HEK293 (cell line): ENCODE results near the gene LEMD1.

ENCODE experiments used
- CTCF ChIA-PET: fragments of 350-600 bp; formaldehyde crosslinking; extraction: SDS; loops from one replicate; lab custom pipeline; 2021; ENCODE audit warnings: antibody characterized with exemption; lab: Yijun Ruan, JAX
- POLR2A ChIA-PET: fragments of 300-600 bp; formaldehyde crosslinking; extraction: SDS; loops from one replicate; lab custom pipeline; 2020; ENCODE audit warnings: antibody characterized with exemption, inconsistent platforms; lab: Yijun Ruan, JAX
- H3K27ac ChIP-seq: fragments of 200-500 bp; sonication (Bioruptor generic); 2 replicates; pipeline ENCODE4 v1.5.1; 2014; ENCODE audit warnings: low read depth, low read length, control low read depth, inconsistent platforms; ENCODE audit errors: extremely low read depth
- H3K36me3 ChIP-seq, 2 experiments: fragments of 200-500 bp in 1 of 2; sonication (Bioruptor generic) in 1 of 2; 1 replicate in 1 of 2; 2 replicates in 1 of 2; pipeline ENCODE4 v1.5.1; 2014 to 2017; ENCODE audit warnings: inconsistent platforms in 2 of 2, low read length in 2 of 2; ENCODE audit not compliant: control insufficient read depth in 2 of 2, insufficient read depth in 1 of 2
- H3K4me1 ChIP-seq: fragments of 200-500 bp; sonication (Bioruptor generic); 2 replicates; pipeline ENCODE4 v1.5.1; 2014; ENCODE audit warnings: mild to moderate bottlenecking, low read length, inconsistent platforms; ENCODE audit not compliant: control insufficient read depth, insufficient read depth
- H3K4me3 ChIP-seq: 2 replicates; pipeline ENCODE4 v1.5.1; 2011; ENCODE audit warnings: low read depth, mild to moderate bottlenecking, control low read depth, low read length, moderate library complexity
- H3K9me3 ChIP-seq: fragments of 200-500 bp; sonication (Bioruptor generic); 2 replicates; pipeline ENCODE4 v1.5.1; 2014; ENCODE audit warnings: low read depth, low read length, inconsistent platforms; ENCODE audit not compliant: control insufficient read depth, insufficient read depth
- GLIS1 ChIP-seq: fragments of 450-650 bp; formaldehyde crosslinking; IDR thresholded peaks from 2 replicates; pipeline ENCODE4 v1.5.1; 2016; ENCODE audit warnings: missing biosample characterization, missing genetic modification characterization
- IKZF3 ChIP-seq: fragments of 450-650 bp; IDR thresholded peaks from 2 replicates; pipeline ENCODE4 v1.5.0; 2018; ENCODE audit warnings: missing biosample characterization, mild to moderate bottlenecking, missing genetic modification characterization, moderate library complexity
- KLF17 ChIP-seq: fragments of 450-650 bp; formaldehyde crosslinking; IDR thresholded peaks from 2 replicates; pipeline ENCODE4 v1.5.1; 2016; ENCODE audit warnings: missing biosample characterization, missing genetic modification characterization
- MEIS1 ChIP-seq: sonication (generic); formaldehyde crosslinking; IDR thresholded peaks from 2 replicates; pipeline ENCODE4 v1.8.1; 2022; ENCODE audit warnings: missing genetic modification reagents, mild to moderate bottlenecking, borderline replicate concordance
- RBAK ChIP-seq: fragments of 450-650 bp; formaldehyde crosslinking; IDR thresholded peaks from 2 replicates; pipeline ENCODE4 v1.5.1; 2016; ENCODE audit warnings: missing biosample characterization, missing genetic modification characterization
- ZBTB17 ChIP-seq: fragments of 450-650 bp; formaldehyde crosslinking; IDR thresholded peaks from 2 replicates; pipeline ENCODE4 v1.5.1; 2016; ENCODE audit warnings: missing biosample characterization, missing genetic modification characterization
- ZBTB26 ChIP-seq: fragments of 450-650 bp; formaldehyde crosslinking; optimal IDR thresholded peaks from 2 replicates; pipeline ENCODE3; 2016; ENCODE audit warnings: missing biosample characterization, mild to moderate bottlenecking, missing genetic modification characterization
- ZBTB49 ChIP-seq: fragments of 450-650 bp; formaldehyde crosslinking; IDR thresholded peaks from 2 replicates; pipeline ENCODE4 v1.5.1; 2016; ENCODE audit warnings: missing biosample characterization, missing genetic modification characterization, low read depth
- ZNF202 ChIP-seq: fragments of 450-650 bp; formaldehyde crosslinking; IDR thresholded peaks from 2 replicates; pipeline ENCODE4 v1.5.1; 2016; ENCODE audit warnings: missing biosample characterization, missing genetic modification characterization, borderline replicate concordance
- ZNF214 ChIP-seq: fragments of 450-650 bp; formaldehyde crosslinking; IDR thresholded peaks from 2 replicates; pipeline ENCODE4 v1.5.1; 2017; ENCODE audit warnings: missing biosample characterization, mild to moderate bottlenecking, missing genetic modification characterization, borderline replicate concordance
- ZNF24 ChIP-seq: fragments of 450-650 bp; formaldehyde crosslinking; IDR thresholded peaks from 2 replicates; pipeline ENCODE4 v1.5.1; 2016; ENCODE audit warnings: missing biosample characterization, missing genetic modification characterization
- ZNF501 ChIP-seq: fragments of 450-650 bp; formaldehyde crosslinking; IDR thresholded peaks from 2 replicates; pipeline ENCODE4 v1.5.1; 2016; ENCODE audit warnings: missing biosample characterization, missing genetic modification characterization
- ZNF513 ChIP-seq: fragments of 450-650 bp; IDR thresholded peaks from 2 replicates; pipeline ENCODE4 v1.5.1; 2018; ENCODE audit warnings: missing biosample characterization, missing genetic modification characterization
- ZNF548 ChIP-seq: fragments of 450-650 bp; formaldehyde crosslinking; IDR thresholded peaks from 2 replicates; pipeline ENCODE4 v1.5.1; 2016; ENCODE audit warnings: missing biosample characterization, missing genetic modification characterization
- ZNF580 ChIP-seq: fragments of 450-650 bp; formaldehyde crosslinking; IDR thresholded peaks from 2 replicates; pipeline ENCODE4 v1.5.1; 2016; ENCODE audit warnings: missing biosample characterization, missing genetic modification characterization
- ZNF621 ChIP-seq: fragments of 450-650 bp; formaldehyde crosslinking; IDR thresholded peaks from 2 replicates; pipeline ENCODE4 v1.5.1; 2017; ENCODE audit warnings: missing biosample characterization, missing genetic modification characterization
- ZNF624 ChIP-seq: fragments of 450-650 bp; formaldehyde crosslinking; IDR thresholded peaks from 2 replicates; pipeline ENCODE4 v1.5.1; 2017; ENCODE audit warnings: missing biosample characterization, missing genetic modification characterization
- ZNF639 ChIP-seq: fragments of 450-650 bp; formaldehyde crosslinking; IDR thresholded peaks from 2 replicates; pipeline ENCODE4 v1.5.1; 2016; ENCODE audit warnings: missing biosample characterization, missing genetic modification characterization
- ZNF654 ChIP-seq: fragments of 450-650 bp; formaldehyde crosslinking; IDR thresholded peaks from 2 replicates; pipeline ENCODE4 v1.5.1; 2016; ENCODE audit warnings: low read depth, missing biosample characterization, missing genetic modification characterization
- ZNF660 ChIP-seq: fragments of 450-650 bp; IDR thresholded peaks from 2 replicates; pipeline ENCODE4 v1.5.1; 2018; ENCODE audit warnings: missing biosample characterization, mild to moderate bottlenecking, missing genetic modification characterization
- ZNF664 ChIP-seq: fragments of 450-650 bp; formaldehyde crosslinking; IDR thresholded peaks from 2 replicates; pipeline ENCODE4 v1.5.1; 2016; ENCODE audit warnings: missing biosample characterization, missing genetic modification characterization
- ZNF670 ChIP-seq: fragments of 450-650 bp; formaldehyde crosslinking; IDR thresholded peaks from 2 replicates; pipeline ENCODE4 v1.5.1; 2016; ENCODE audit warnings: missing biosample characterization, missing genetic modification characterization, low read depth
- ZNF704 ChIP-seq: fragments of 450-650 bp; formaldehyde crosslinking; IDR thresholded peaks from 2 replicates; pipeline ENCODE4 v1.5.1; 2016; ENCODE audit warnings: missing biosample characterization, missing genetic modification characterization
- ZSCAN18 ChIP-seq: fragments of 450-650 bp; formaldehyde crosslinking; IDR thresholded peaks from 2 replicates; pipeline ENCODE4 v1.5.1; 2016; ENCODE audit warnings: missing biosample characterization, missing genetic modification characterization

The LEMD1 gene

GRCh38 chr1:205355075-205355453 is 66.8 kb downstream of the LEMD1 start:
- H3K4me1 ChIP-seq: no peaks in the 10 kb centered on the region; the same call in 1 of the 2 replicates
- ChIA-PET CTCF (interaction anchor here (0.7 to 4.2 kb wide), 27 partner anchors 8 to 495 kb away, joined by 3 to 80 read pairs (median 11); partner anchors contain the start of gene PM20D1), POLR2A (no interaction called here)
- H3K4me3 ChIP-seq: no peak overlapping the region
- no peak for TF ChIP-seq ZNF580 (tag by site-specific recombination)
- TF ChIP-seq ZNF664 (tag by site-specific recombination): no peak
- no peak for TF ChIP-seq ZNF670 (tag by site-specific recombination)
- TF ChIP-seq ZNF621 (tag by site-specific recombination): no peak
- no peak for TF ChIP-seq ZNF501 (tag by site-specific recombination)
- TF ChIP-seq KLF17: no peak
- TF ChIP-seq ZNF654 (tag by site-specific recombination): no peak
- TF ChIP-seq ZNF624 (tag by site-specific recombination): no peak
- TF ChIP-seq ZNF202 (tag by site-specific recombination): no peak
- no peak for TF ChIP-seq ZBTB26 (tag by site-specific recombination)
- TF ChIP-seq ZBTB17 (tag by site-specific recombination): no peak
- no peak for TF ChIP-seq ZNF548 (tag by site-specific recombination)
- TF ChIP-seq ZNF660 (tag by site-specific recombination): no peak
- TF ChIP-seq MEIS1 (CRISPR knock-in tag): no peak
- no peak for TF ChIP-seq ZNF214
- no peak for TF ChIP-seq ZNF704 (tag by site-specific recombination)
- TF ChIP-seq GLIS1 (tag by site-specific recombination): no peak
- TF ChIP-seq IKZF3: no peak
- TF ChIP-seq ZNF639 (tag by site-specific recombination): no peak
- no peaks in the 10 kb centered on the region for H3K36me3 ChIP-seq
- H3K27ac ChIP-seq: no peak overlapping the region
- no peaks in the 10 kb centered on the region for H3K9me3 ChIP-seq

GRCh38 chr1:205354259-205355074 is 67.4 kb downstream of the LEMD1 start:
- POLR2A ChIA-PET: interaction anchor here (0.7 to 1.2 kb wide), 4 partner anchors 12 to 131 kb away, joined by 3 to 4 read pairs (median 3); no protein-coding TSS in a partner anchor
- Histone ChIP-seq H3K4me1 (no peaks in the 10 kb centered on the region; the same call in 1 of the 2 replicates), H3K4me3 (no peak overlapping the region), H3K36me3 (no peaks in the 10 kb centered on the region), H3K27ac (no peak overlapping the region), H3K9me3 (no peaks in the 10 kb centered on the region)
- CTCF ChIA-PET: interaction anchor here (0.6 to 4.2 kb wide), 57 partner anchors 8 to 968 kb away, joined by 3 to 80 read pairs (median 4); partner anchors contain the start of genes LEMD1 and PM20D1
- TF ChIP-seq ZBTB49 (tag by site-specific recombination): no peak
- TF ChIP-seq RBAK (tag by site-specific recombination): no peak
- TF ChIP-seq ZNF654 (tag by site-specific recombination): peak; percentile 58
- TF ChIP-seq ZNF24 (tag by site-specific recombination): peak; percentile 45; the same call in 1 of the 2 replicates
- no peak for TF ChIP-seq ZNF513 (tag by site-specific recombination)
- TF ChIP-seq ZSCAN18 (tag by site-specific recombination): no peak
